Activated naive CD4-positive, alpha-beta T cell treated with Interleukin-2 at 50 U/mL for 16 hours (primary cell): ENCODE results near the gene EXOC6B.

Experiments
- DNase-seq: peaks from one replicate; pipeline ENCODE4 v3.0.0-alpha.2; 2020

EXOC6B gene

DNA sequence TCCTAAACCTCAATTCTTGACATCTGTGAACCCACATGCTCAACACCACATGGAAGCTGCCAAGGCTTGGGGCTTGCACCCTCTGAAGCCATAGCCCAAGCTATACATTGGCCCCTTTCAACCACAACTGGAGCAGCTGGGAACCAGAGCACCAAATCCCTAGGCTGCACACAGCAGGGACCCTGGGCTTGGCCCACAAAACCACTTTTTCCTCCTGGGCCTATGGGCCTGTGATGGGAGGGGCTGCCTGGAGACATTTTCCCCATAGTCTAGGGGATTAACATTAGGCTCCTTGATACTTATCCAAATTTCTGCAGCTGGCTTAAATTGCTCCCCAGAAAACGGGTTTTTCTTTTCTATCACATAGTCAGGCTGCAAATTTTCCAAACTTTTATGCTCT, 40.3 kb downstream of the EXOC6B start:
- no peak for DNase-seq

DNA sequence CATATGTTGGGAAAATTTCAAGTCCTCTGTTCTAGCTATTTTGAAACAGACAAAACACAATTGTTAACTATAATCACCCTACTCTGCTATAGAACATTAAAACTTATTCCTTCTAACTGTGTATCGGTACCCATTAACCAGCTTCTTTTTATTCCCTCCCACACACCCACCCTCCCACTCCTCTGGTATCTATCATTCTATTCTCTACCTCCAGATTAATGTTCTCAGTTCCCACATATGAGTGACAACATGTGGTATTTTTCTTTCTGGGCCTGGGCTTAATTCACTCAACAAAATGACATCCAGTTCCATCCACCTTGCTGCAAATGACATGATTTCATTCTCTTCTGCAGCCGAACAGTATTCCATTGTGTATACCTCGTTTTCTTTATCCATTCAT, 43.3 kb downstream of the EXOC6B start:
- DNase-seq, result no peak

DNA sequence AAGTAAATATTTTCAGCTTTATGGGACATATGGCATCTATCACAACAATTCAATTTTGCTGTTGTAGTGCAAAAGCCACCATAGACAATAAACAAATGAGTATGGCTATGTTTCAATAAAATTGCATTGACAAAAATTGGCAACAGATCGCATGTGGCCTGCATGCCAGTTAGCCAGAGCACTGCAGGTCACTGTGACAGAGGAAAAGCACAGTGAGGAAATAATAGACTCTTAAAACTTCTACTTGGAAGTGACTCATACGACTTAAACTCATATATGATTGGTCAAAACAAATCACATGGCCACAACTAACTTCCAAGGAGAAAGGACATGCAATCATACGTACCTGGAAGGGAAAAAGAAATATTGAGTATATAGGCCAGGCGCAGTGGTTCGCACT, 44.4 kb downstream of the EXOC6B start:
- no peak for DNase-seq

DNA sequence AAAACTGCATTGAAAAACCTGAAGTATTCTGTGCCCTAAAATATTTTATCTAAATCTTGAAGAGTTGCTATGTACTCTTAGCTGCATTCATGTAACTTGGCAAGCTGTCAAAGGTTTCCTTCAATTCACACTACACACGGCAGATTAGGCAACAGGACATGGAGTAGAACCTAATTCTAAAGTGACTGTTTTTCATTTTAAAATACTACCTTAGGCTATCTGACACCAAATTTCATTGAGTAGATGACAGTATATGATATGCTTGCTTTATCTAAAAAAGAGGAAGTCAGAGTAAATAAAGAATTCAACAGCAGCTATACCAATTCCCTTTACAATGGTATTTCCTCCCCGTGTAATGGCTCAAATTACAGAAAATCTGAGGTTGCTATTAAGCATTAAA, 45.4 kb downstream of the EXOC6B start:
- DNase-seq, result no peak

DNA sequence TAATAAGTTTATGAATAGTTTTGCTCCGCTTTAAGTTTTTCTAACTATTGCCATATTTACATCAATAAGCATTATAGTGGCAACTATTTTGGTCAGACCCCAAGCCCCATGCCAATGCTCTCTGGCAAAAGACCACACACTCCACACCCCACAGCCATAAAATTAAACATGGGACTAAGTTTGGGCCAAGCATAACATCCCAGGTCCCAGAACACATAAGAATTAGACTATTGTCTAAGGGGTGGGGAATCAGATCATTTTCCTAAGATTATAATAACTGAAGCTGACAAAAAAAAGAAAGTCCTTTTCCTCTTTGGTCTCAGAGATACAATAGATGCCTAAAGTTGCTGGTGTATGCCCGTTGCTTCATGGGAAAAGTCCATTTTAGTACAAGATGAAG, 46.3 kb downstream of the EXOC6B start:
- no peak for DNase-seq

DNA sequence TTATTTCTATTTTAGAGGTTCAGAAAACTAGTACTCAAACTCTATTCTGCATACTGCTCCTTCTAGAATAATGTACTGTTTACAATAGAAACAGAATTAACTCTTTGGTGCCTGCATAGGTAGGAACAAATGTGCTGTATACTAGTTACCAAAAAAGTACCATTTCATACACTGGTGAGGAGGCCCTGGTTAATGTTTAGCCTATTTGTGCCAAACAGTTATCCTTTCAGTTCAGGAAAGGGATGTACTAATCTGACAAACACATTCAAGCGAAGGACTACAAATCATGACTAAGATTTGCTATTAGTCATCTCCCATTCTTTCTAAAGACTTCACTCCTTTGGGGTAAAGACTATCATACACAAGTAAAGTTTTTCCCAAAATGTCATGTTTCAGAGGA, 47.4 kb downstream of the EXOC6B start:
- no peak for DNase-seq

GRCh38 chr2:72770879-72771461, 54.9 kb downstream of the EXOC6B start:
- peak; percentile 27 for DNase-seq

DNA sequence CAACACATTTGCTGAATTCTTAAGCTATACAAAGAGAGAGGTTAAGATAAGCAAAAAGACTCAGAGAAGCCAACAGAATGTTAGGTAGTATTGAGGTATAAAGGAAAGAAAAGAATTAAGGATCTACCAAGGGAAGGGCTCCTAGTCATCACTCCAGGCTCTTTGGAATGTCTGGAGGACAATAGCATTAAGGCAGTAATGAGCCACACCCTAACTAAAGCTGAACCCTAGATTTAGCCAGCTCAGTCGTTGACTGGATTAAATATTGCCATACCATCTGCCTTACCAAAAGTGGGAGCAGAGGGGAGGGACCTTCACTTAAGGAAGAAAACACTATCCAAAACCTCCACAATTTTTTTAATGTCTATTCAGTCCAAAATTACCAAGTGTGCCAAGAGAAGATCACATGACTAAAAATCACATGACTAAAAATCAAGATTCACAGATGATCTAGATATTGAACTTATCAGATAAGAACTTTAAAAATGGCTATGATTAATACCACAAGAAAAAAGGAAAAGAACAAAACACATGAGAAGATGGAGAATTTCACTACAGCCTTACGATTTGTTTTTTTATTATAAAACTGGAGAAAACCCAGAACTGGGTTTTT, 59.7 kb downstream of the EXOC6B start:
- DNase-seq, result no peak

GRCh38 chr2:72762276-72762675, 63.6 kb downstream of the EXOC6B start:
- no peak for DNase-seq

DNA sequence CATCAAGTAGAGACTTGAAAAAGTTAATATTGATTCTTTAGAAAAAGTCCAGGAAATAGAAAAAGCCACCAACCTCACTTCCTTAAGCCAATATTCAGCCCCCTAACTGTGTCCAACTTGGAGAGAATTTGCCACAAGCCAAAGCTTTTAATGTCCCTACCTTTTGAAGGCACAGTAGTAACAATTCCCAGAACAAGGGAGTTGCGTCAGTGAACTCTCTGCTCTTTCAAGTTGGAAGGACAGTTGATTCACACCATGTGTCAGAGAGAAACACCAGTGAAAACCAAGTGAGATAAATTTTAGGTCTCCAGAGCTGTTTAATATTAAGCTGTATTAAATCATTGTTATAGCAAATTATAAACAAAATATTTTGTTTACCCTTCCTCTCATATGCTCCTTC, 66.1 kb downstream of the EXOC6B start:
- DNase-seq, result no peak

DNA sequence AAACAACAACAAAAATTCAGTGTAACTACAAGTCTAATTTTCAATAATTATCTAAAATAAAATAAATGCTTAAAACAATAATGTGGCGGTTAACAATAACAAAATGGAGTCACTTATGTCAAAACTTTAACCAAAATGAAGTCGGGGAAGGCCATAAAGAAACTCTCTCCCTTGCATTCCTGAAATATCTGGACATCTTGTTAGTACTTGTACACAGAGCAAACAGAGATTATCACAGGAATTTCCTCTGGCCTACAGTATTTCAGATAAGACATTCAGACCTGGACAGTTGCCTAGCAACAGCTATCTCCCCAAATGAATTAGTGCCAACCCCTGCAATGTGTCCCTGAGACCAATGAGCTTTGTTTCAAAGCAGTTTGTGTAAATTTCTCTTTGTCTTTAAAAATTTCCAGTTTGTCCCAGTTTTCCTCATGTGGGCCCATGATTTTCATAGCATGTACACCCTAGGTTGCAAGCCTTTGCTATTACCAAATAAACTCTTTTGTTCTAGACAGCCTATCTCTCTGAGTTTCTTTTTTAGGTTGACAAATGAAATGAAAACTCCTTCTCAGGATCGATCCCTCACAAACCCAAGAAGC, 68.6 kb downstream of the EXOC6B start:
- DNase-seq, result no peak

DNA sequence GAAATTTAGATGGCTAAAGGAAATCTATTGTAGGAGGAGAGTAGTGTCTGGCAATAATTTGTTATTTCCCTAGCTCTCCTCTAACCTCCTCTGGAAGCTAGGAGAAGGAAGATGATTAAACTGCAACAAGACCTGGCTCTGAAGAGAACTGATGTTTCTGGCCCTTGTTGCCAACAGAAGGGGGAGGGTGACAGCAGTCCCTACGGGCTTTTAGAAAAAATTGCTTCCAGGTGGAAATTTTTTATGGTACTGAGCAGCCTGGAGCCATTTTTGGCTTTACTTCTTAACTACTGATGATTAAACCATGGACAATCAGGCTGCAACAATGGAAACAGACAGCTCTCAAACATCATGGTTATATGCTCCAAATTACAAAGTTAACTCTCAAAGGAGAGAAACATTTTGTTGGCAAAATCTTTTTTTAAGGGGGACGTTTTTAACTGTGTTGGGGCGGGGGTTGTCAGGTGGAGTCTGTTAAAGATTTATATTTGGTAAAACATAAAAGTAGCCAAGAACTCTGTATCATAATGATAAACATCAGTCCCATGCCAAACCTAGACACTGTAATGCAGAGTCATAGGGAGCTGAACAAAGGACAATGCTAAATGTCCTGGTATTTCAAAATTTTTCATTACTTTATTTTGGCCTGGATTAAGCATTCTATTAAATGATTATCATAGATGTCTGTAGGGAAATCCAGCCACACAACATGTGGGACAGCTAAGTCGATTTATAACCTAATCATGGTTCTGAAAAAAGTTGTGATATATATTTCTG, 70.0 kb downstream of the EXOC6B start:
- no peak for DNase-seq

DNA sequence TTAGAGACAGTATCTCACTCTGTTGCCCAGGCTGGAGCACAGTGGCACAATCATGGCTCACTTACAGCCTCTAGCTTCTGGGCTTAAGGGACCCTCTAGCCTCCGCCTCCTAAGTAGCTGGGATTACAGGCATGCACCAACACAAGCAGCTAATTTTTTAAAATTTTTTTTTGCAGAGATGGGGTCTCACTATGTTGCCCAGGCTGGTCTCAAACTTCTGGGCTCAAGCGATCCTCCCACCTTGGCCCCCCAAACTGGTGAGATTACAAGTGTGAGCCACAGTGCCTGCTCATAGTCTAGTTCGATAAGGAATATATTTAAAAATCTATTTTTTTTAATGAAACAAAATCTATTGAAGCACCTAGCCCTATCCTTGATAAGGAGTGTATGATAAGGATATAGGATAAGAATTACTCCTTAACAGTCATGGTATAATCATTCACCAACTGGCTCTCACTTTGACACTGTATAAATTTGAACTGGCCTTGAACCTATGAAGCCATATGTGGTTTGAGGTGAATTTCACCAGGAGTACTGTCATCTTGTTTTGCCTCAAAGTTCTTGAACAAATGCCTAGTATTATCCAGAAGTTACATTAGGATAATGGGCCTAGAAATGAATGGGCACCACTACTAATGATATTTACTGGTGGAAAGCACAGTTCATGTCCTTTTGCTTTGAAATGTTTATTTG, 71.1 kb downstream of the EXOC6B start:
- no peak for DNase-seq

DNA sequence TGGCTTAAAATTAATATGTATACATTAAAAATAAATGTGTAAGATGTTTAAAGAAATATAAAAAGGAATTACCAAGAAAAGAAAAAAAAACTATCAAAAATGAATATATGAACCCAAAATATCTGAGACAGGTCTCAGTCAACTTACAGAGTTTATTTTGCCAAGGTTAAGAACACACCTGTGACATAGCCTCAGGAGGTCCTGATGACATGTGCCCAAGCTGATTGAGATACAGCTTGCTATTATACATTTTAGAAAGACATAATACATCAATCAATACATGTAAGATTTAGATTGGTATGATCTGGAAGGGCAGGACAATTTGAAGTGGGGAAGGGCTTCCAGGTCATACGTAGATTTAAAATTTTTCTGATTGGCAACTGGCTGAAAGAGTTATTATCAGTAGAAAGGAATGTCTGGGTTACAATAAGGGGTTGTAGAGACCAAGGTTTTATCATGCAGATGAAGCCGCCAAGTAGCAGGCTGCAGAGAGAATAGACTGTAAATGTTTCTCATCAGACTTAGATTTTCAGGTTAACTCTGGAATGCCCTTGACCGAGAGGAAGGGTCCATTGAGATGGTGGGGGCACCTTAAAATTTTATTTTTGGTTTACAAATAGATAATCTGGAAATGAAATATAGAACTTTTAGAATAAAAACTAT, 74.7 kb downstream of the EXOC6B start:
- DNase-seq, result no peak

DNA sequence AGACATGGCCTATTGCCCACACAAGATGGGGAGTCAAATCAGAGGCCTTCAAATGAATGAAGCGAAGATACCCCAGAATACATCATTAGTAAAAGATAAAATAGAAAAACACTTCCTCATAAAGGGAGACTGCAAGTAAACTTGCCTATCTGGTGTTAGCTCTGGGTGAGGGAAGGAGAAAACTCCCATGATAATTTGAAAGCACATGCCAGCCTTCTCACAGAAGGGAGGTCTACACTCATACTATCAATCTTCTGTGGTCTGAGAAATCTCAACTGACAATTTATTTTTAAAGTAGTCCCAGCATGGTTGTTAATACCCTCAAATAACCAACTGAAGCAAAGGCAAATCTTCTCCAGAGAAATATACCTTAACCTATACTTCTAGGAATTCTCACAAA, 75.4 kb downstream of the EXOC6B start:
- no peak for DNase-seq

DNA sequence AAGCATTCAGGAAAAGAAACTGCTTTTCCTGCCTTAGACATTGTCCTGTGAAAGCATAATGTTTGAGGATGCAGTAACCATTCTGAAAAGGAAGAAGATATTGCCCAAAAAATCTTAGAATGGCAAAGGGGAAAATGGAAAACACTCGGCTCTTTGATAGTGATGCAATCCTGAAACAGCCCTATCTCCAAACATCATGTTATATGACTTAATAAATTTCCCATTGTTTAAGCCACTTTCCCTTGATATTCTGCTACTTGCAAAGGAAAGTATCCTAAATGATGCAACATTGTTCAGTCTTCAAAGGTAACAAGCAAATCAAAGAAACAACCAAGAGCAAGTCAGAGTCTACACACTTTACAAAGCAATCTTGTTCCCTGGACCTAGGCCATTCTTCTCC, 78.5 kb downstream of the EXOC6B start:
- no peak for DNase-seq

- no peak for DNase-seq
Measured at GRCh38 chr2:72745679-72746368, 80.0 kb downstream of the EXOC6B start.

DNA sequence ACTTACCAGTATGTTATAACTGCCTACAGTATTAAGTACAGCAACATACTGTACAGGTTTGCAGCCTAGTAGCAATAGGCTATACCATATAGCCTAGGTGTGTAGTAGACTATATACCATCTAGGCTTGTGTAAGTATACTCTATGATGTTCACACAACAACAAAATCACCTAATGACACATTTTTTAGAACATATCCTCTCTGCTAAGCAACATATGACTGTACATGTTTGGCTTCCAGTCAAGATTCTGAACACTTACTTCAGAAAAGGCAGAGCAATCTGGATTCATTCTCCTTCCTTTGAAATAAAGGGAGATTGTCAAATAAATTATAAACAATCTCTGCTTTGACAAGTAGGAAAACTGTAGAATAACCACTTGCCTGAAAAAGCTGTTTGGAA, 81.8 kb downstream of the EXOC6B start:
- DNase-seq, result no peak

GRCh38 chr2:72743481-72743880, 82.4 kb downstream of the EXOC6B start:
- DNase-seq, result no peak

DNA sequence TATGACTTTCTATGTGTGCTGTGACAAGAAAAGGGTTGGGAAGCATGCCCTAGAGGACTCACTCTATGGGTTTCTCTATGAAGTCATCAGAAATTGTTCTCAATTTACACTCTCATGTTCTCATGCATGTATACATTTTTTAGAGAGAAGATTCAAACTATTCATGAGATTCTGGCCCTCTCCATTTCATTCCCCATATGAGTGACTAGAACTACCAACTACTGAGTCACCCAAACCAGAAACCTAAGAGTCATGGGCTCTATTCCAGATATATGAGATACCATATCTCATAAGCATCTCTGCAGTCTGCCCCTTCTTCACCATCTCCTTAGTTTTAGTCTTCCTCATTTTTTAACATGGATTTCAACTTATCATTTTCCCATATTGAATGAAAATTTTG, 87.7 kb downstream of the EXOC6B start:
- no peak for DNase-seq

GRCh38 chr2:72734432-72734831, 91.4 kb downstream of the EXOC6B start:
- DNase-seq, result no peak

GRCh38 chr2:72731116-72731515, 94.7 kb downstream of the EXOC6B start:
- no peak for DNase-seq
